Astrocyte of the spinal cord (primary cell): ENCODE data around the gene HEPH.
"Not testable (repeated sequence)": the region's sequence is repeated elsewhere in the genome, so short reads cannot be mapped to it uniquely, and the experiment has no call there.

Experiments
- DNase-seq: peaks from one replicate; pipeline ENCODE4 v3.0.0; 2011; ENCODE audit warnings: low read depth, low spot score
- H3K4me3 ChIP-seq: 2 replicates; pipeline ENCODE4 v1.5.1; 2011; ENCODE audit warnings: low read depth, mild to moderate bottlenecking, low read length, moderate library complexity
- in situ Hi-C: cut with HindIII; loops from 2 replicates; pipeline ENCODE4 v1.10.0; 2017; ENCODE audit warnings: low sequenced_read_pairs
- TF ChIP-seq, protein P1 (sequence below): IDR thresholded peaks from 2 replicates; pipeline ENCODE4 v1.5.1; 2012; ENCODE audit warnings: low read depth, mild to moderate bottlenecking, low read length, inconsistent platforms

HEPH gene, protein sequence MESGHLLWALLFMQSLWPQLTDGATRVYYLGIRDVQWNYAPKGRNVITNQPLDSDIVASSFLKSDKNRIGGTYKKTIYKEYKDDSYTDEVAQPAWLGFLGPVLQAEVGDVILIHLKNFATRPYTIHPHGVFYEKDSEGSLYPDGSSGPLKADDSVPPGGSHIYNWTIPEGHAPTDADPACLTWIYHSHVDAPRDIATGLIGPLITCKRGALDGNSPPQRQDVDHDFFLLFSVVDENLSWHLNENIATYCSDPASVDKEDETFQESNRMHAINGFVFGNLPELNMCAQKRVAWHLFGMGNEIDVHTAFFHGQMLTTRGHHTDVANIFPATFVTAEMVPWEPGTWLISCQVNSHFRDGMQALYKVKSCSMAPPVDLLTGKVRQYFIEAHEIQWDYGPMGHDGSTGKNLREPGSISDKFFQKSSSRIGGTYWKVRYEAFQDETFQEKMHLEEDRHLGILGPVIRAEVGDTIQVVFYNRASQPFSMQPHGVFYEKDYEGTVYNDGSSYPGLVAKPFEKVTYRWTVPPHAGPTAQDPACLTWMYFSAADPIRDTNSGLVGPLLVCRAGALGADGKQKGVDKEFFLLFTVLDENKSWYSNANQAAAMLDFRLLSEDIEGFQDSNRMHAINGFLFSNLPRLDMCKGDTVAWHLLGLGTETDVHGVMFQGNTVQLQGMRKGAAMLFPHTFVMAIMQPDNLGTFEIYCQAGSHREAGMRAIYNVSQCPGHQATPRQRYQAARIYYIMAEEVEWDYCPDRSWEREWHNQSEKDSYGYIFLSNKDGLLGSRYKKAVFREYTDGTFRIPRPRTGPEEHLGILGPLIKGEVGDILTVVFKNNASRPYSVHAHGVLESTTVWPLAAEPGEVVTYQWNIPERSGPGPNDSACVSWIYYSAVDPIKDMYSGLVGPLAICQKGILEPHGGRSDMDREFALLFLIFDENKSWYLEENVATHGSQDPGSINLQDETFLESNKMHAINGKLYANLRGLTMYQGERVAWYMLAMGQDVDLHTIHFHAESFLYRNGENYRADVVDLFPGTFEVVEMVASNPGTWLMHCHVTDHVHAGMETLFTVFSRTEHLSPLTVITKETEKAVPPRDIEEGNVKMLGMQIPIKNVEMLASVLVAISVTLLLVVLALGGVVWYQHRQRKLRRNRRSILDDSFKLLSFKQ

DNA sequence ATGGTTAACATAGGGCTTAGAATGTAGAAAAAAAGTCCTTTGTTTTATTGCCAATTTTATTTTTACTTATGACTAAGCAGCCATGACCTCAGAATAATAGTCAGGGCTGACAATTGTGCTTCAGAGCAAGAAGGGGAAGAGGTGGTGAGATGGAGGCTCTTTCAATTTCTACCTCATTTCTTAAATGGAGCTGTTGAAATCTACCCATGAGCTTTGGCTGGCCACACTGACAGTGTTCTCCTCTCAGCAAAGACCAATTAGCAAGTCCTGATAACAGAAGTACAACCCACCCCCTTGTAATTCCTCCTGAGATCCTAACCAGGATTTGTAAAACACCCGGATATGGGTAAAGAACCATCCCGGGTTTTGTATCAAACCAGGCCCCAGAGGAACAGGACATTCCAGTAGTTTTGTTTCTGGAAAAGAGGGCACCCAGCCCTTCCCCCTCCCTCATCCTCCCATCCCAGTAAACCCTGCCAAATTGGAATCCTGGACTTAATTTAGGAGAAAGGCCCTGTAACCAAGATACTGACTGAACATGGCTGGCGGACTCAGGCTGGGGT is at the start of gene HEPH:
HEPH (plus strand) TSS at position 399 of the 563 bp plus-strand sequence. CDS start 6,324 bp downstream, outside the sequence.
- in situ Hi-C loops, result no loop called here
- H3K4me3 ChIP-seq, result peak within 1 kb of the TSS; percentile 8
- TF ChIP-seq, protein P1, sequence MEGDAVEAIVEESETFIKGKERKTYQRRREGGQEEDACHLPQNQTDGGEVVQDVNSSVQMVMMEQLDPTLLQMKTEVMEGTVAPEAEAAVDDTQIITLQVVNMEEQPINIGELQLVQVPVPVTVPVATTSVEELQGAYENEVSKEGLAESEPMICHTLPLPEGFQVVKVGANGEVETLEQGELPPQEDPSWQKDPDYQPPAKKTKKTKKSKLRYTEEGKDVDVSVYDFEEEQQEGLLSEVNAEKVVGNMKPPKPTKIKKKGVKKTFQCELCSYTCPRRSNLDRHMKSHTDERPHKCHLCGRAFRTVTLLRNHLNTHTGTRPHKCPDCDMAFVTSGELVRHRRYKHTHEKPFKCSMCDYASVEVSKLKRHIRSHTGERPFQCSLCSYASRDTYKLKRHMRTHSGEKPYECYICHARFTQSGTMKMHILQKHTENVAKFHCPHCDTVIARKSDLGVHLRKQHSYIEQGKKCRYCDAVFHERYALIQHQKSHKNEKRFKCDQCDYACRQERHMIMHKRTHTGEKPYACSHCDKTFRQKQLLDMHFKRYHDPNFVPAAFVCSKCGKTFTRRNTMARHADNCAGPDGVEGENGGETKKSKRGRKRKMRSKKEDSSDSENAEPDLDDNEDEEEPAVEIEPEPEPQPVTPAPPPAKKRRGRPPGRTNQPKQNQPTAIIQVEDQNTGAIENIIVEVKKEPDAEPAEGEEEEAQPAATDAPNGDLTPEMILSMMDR, result no peak
- peak; percentile 12 for DNase-seq

DNA sequence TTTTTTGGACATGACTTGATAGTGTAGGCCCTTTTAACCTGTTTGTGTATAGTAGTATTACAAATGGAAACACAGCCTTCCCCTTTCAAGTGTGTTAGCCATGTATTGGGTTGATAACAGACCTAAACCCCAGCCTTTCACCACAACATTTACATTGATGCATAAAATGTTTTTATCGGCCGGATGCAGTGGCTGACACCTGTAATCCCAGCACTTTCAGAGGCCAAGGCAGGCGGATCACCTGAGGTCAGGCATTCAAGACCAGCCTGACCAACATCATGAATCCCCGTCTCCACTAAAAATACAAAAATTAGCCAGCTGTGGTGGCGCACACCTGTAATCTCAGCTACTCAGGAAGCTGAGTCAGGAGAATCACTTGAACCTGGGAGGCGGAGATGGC is 45.3 kb upstream of the HEPH start:
- H3K4me3 ChIP-seq, DNase-seq, in situ Hi-C loops: not testable (repeated sequence)

DNA sequence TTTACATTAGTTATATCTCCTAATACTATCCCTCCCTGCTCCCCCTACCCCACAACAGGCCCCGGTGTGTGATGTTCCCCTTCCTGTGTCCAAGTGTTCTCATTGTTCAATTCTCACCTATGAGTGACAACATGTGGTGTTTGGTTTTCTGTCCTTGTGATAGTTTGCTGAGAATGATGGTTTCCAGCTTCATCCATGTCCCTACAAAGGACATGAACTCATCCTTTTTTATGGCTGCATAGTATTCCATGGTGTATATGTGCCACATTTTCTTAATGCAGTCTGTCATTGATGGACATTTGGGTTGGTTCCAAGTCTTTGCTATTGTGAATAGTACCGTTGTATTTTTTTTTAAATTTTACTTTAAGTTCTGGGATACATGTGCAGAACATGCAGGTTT is 42.7 kb upstream of the HEPH start:
- in situ Hi-C loops, H3K4me3 ChIP-seq, DNase-seq: not testable (repeated sequence)

DNA sequence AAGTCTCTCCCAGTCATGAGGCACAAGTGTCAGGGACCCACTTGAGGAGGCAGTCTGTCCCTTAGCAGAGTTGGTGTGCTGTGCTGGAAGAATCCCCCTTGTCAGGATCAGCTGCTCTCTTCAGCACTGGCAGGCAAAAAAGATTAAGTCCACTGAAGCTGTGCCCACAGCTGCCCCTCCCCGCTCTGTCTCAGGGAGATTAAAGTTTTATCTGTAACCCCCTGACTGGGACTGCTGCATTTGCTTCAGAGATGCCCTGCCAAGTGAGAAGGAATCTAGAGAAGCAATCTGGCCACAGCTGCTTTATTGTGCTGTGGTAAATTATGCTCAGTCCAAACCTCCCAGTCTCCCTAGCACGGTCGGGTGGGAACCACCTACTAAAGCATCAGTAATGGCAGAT is 37.4 kb upstream of the HEPH start:
- in situ Hi-C loops, result no loop called here
- no peak for DNase-seq
- TF ChIP-seq, protein P1, result no peak

DNA sequence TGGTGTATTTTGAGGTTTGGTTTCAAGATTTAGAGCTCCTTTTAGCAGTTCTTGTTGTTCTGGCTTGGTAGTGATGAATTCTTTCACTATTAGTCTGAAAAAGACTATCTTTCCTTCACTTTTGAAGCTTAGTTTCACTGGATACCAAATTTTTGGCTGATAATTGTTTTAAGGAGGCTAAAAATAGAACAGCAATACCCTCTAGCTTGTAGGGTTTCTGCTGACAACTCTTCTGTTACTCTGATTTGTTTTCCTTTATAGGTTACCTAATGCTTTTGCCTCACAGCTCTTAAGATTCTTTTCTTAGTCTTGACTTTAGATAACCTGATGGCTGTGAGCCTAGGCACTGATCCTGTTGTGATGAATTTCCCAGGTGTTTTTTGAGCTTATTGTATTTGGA is 33.6 kb upstream of the HEPH start:
- no peak for DNase-seq
- in situ Hi-C loops, result no loop called here
- H3K4me3 ChIP-seq, result no peak overlapping the region
- TF ChIP-seq, protein P1, result no peak

More for the DNA sequence above, 37.4 kb upstream of the HEPH start:
- no peak overlapping the region for H3K4me3 ChIP-seq

DNA sequence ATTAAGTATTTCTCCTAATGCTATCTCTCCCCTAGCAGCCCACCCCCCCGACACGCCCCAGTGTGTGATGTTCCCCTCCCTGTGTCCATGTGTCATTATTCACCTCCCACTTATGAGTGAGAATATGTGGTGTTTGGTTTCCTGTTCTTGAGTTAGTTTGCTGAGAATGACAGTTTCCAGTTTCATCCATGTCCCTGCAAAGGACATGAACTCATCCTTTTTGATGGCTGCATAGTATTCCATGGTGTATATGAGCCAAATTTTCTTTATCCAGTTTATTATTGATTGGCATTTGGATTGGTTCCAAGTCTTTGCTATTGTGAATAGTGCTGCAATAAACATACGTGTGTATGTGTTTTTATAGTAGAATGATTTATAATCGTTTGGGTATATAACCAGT is 28.8 kb upstream of the HEPH start:
- in situ Hi-C loops, DNase-seq: not testable (repeated sequence)

DNA sequence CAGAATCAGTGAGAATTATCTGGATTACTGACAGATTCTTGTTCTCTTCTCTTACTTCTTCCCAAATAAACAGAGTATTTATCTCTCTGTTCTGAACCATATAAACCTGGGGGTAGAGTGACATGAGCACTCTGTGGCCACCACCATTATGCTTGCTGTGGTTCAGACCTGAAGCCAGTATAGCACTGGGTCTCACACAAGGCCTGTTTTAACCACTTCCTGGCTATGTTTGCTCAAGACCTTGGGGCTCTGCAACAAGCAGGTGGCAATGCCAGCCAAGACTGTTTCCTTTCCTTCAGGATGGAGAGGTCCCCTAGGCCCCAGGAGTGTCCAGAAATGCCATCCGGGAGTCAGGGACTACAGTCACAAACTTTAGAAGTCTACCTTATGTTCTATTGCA is 21.7 kb upstream of the HEPH start:
- no peak for DNase-seq
- no peak overlapping the region for H3K4me3 ChIP-seq
- TF ChIP-seq, protein P1, result no peak
- in situ Hi-C loops, result no loop called here

More for the DNA sequence above, 28.8 kb upstream of the HEPH start:
- not testable (repeated sequence) for H3K4me3 ChIP-seq
